Ovary (tissue), 3 donors: ENCODE results near the gene RGL3.

ENCODE experiments used
- EP300 ChIP-seq: sonication (generic); formaldehyde crosslinking; IDR thresholded peaks from one replicate; pipeline ENCODE4 v1.6.1; 2017; ENCODE audit warnings: antibody characterized with exemption
- POLR2A ChIP-seq: fragments of 450-650 bp; IDR thresholded peaks from one replicate; pipeline ENCODE4 v1.6.1; 2017; ENCODE audit warnings: antibody characterized with exemption, mild to moderate bottlenecking, moderate library complexity
- TF ChIP-seq, protein P1 (sequence below), 3 donors: fragments of 450-650 bp in 2 of 3; fragments of 200-600 bp in 1 of 3; IDR thresholded peaks; one replicate each; pipeline versions ENCODE4 v1.5.1 to v1.8.0; 2016 to 2022; ENCODE audit warnings: antibody characterized with exemption in 3 of 3, mild to moderate bottlenecking in 1 of 3
- donor health status: DM: no; HTN: no; CAD: no.

- TF ChIP-seq, protein P1, sequence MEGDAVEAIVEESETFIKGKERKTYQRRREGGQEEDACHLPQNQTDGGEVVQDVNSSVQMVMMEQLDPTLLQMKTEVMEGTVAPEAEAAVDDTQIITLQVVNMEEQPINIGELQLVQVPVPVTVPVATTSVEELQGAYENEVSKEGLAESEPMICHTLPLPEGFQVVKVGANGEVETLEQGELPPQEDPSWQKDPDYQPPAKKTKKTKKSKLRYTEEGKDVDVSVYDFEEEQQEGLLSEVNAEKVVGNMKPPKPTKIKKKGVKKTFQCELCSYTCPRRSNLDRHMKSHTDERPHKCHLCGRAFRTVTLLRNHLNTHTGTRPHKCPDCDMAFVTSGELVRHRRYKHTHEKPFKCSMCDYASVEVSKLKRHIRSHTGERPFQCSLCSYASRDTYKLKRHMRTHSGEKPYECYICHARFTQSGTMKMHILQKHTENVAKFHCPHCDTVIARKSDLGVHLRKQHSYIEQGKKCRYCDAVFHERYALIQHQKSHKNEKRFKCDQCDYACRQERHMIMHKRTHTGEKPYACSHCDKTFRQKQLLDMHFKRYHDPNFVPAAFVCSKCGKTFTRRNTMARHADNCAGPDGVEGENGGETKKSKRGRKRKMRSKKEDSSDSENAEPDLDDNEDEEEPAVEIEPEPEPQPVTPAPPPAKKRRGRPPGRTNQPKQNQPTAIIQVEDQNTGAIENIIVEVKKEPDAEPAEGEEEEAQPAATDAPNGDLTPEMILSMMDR (IDR thresholded peaks at IDR 0.05), result no peak
- TF ChIP-seq POLR2A (no peak), EP300 (no peak)
Measured at GRCh38 chr19:11461453-11461852, 42.3 kb upstream of the RGL3 start.
